Tibial nerve (tissue), 4 donors: ENCODE data around the gene CAMK2N1. TPM values are rescaled to one million over a fixed set of nuclear protein-coding genes. Genes with fewer than 3 reads are reported as not detected.

Experiments used
- DNase-seq, 2 donors: peaks; one replicate each; pipeline ENCODE4 v3.0.0-alpha.2; 2019; ENCODE audit warnings: low spot score in 2 of 2
- H3K27ac ChIP-seq, 4 donors: fragments of 200-600 bp; sonication (generic) in 3 of 4; one replicate each; pipeline ENCODE4 v1.5.1; 2017 to 2019; ENCODE audit warnings: mild to moderate bottlenecking in 1 of 4
- H3K27me3 ChIP-seq, 2 donors: fragments of 200-600 bp; sonication (generic) in 1 of 2; one replicate each; pipeline versions ENCODE4 v1.5.1 to v1.6.0; 2017 to 2019
- H3K36me3 ChIP-seq, 3 donors: fragments of 200-600 bp; sonication (generic); one replicate each; pipeline ENCODE4 v1.5.1; 2018 to 2019
- H3K4me1 ChIP-seq, 4 donors: fragments of 200-600 bp; sonication (generic) in 3 of 4; one replicate each; pipeline ENCODE4 v1.5.1; 2017 to 2019
- H3K4me3 ChIP-seq, 4 donors: fragments of 200-600 bp; sonication (generic) in 3 of 4; one replicate each; pipeline ENCODE4 v1.5.1; 2017 to 2019; ENCODE audit warnings: mild to moderate bottlenecking in 1 of 4, moderate library complexity in 1 of 4
- H3K9me3 ChIP-seq, 4 donors: fragments of 200-600 bp; sonication (generic) in 3 of 4; one replicate each; pipeline ENCODE4 v1.5.1; 2017 to 2019
- CTCF ChIP-seq, 5 experiments: fragments of 200-600 bp in 3 of 5; fragments of 450-650 bp in 2 of 5; sonication (generic) in 3 of 5; IDR thresholded peaks; one replicate each; pipeline ENCODE4 v1.5.1; 2016 to 2019; ENCODE audit warnings: antibody characterized with exemption in 5 of 5, mild to moderate bottlenecking in 3 of 5, moderate library complexity in 2 of 5
- EP300 ChIP-seq, 2 donors: sonication (generic); formaldehyde crosslinking; IDR thresholded peaks; one replicate each; pipeline ENCODE4 v1.6.1; 2017; ENCODE audit warnings: antibody characterized with exemption in 2 of 2, mild to moderate bottlenecking in 1 of 2
- POLR2A ChIP-seq, 2 donors: fragments of 450-650 bp; IDR thresholded peaks; one replicate each; pipeline ENCODE4 v1.6.1; 2017; ENCODE audit warnings: antibody characterized with exemption in 2 of 2, mild to moderate bottlenecking in 2 of 2, moderate library complexity in 2 of 2
- WGBS, 2 donors: methylation state at CpG; one replicate each; pipeline ENCODE4 v1.1.5; 2018; 5-methylcytosine and 5-hydroxymethylcytosine counted together
- total RNA-seq, 4 donors: library from RNA; depleted of rRNA; stranded (reverse); fragments of >200 nt; gene quantifications; one replicate each; pipeline ENCODE4 v1.1.0, GENCODE V29; 2016

The CAMK2N1 gene
- total RNA-seq, 4 donors from 2014 or later, result 2.4 to 5.9 (median 4.8) TPM

- TF ChIP-seq EP300 (IDR thresholded peaks at IDR 0.05) (no peak), CTCF (IDR thresholded peaks at IDR 0.05) (no peak), POLR2A (IDR thresholded peaks at IDR 0.05) (no peak)
- H3K4me3 ChIP-seq, result no peak overlapping the region
- peaks cover 0 to 46% of the 10 kb centered on the region in 2 donors for H3K27me3 ChIP-seq
- no peaks in the 10 kb centered on the region for H3K9me3 ChIP-seq
- no peaks in the 10 kb centered on the region for H3K36me3 ChIP-seq
- no peak overlapping the region for H3K27ac ChIP-seq
- WGBS, 2 donors, result 8 to 20% methylated on average over 4 of the region's 4 CpGs
- H3K4me1 ChIP-seq, result peaks cover 0 to 39% (median 16%) of the 10 kb centered on the region in 4 donors
- DNase-seq, result no peak
Observed at GRCh38 chr1:20487236-20487590, 1.2 kb upstream of the CAMK2N1 start.

GRCh38 chr1:20486457-20487235, 636 bp upstream of the CAMK2N1 start:
- peaks cover 0 to 39% (median 16%) of the 10 kb centered on the region in 4 donors for H3K4me1 ChIP-seq
- peaks cover 0 to 50% of the 10 kb centered on the region in 2 donors for H3K27me3 ChIP-seq
- no peak for DNase-seq

GRCh38 chr1:20484519-20485462, 1.2 kb downstream of the CAMK2N1 start:
- no peaks in the 10 kb centered on the region for H3K9me3 ChIP-seq
- H3K36me3 ChIP-seq, result no peaks in the 10 kb centered on the region
- peak overlapping the region; percentile 25 to 70 (median 38) for H3K4me3 ChIP-seq
- 1% methylated on average over 46 to 51 of the region's 89 CpGs for WGBS, 2 donors
- peaks cover 0 to 39% (median 16%) of the 10 kb centered on the region in 4 donors for H3K4me1 ChIP-seq
- TF ChIP-seq CTCF (IDR thresholded peaks at IDR 0.05), result no peak
- no peak for TF ChIP-seq EP300 (IDR thresholded peaks at IDR 0.05)
- TF ChIP-seq POLR2A (IDR thresholded peaks at IDR 0.05), result no peak
- H3K27ac ChIP-seq, result peak overlapping the region in 1 of 4 donors; percentile 47
- DNase-seq, result no peak
- peaks cover 0 to 67% of the 10 kb centered on the region in 2 donors for H3K27me3 ChIP-seq

More at GRCh38 chr1:20486457-20487235, 636 bp upstream of the CAMK2N1 start:
- 0 to 1% methylated on average over 19 to 32 of the region's 51 CpGs for WGBS, 2 donors
- Histone ChIP-seq H3K9me3 (no peaks in the 10 kb centered on the region), H3K36me3 (no peaks in the 10 kb centered on the region), H3K27ac (peak overlapping the region in 3 of 4 donors; percentile 58 to 85 (median 83)), H3K4me3 (peak overlapping the region; percentile 34 to 70 (median 56))
- TF ChIP-seq EP300 (IDR thresholded peaks at IDR 0.05) (no peak), CTCF (IDR thresholded peaks at IDR 0.05) (no peak), POLR2A (IDR thresholded peaks at IDR 0.05) (no peak)

GRCh38 chr1:20483833-20484518, 2.0 kb downstream of the CAMK2N1 start:
- Histone ChIP-seq H3K27ac (peak overlapping the region in 1 of 4 donors; percentile 47), H3K4me3 (peak overlapping the region; percentile 25 to 70 (median 38)), H3K9me3 (no peaks in the 10 kb centered on the region), H3K27me3 (peaks cover 0 to 69% of the 10 kb centered on the region in 2 donors), H3K36me3 (no peaks in the 10 kb centered on the region), H3K4me1 (peaks cover 0 to 39% (median 16%) of the 10 kb centered on the region in 4 donors)
- TF ChIP-seq POLR2A (IDR thresholded peaks at IDR 0.05) (no peak), EP300 (IDR thresholded peaks at IDR 0.05) (no peak), CTCF (IDR thresholded peaks at IDR 0.05) (no peak)
- DNase-seq, result no peak
- WGBS, 2 donors, result 3 to 6% methylated on average over 44 to 58 of the region's 58 CpGs
